ENCODE data around the gene MAPK6. TPM values are rescaled to one million over a fixed set of nuclear protein-coding genes. Genes with fewer than 3 reads are reported as not detected.
A peak's percentile ranks its signal among the peaks of the same experiment; 100 is the strongest.
"Not testable (repeated sequence)": the region's sequence is repeated elsewhere in the genome, so short reads cannot be mapped to it uniquely, and the experiment has no call there.

The MAPK6 gene
- total RNA-seq, 4 donors from 2014 or later: 30.3 to 69.4 (median 42.0) TPM

GRCh38 chr15:52095597-52096262, 76.7 kb downstream of the MAPK6 start:
- H3K36me3 ChIP-seq: no peaks in the 10 kb centered on the region
- H3K9me3 ChIP-seq: no peaks in the 10 kb centered on the region
- H3K4me1 ChIP-seq: peaks cover 0 to 45% (median 21%) of the 10 kb centered on the region in 4 donors
- DNase-seq: no peak
- H3K27ac ChIP-seq: peak overlapping the region; percentile 18 to 61 (median 54)
- H3K4me3 ChIP-seq: no peak overlapping the region
- in situ Hi-C loops (cut with MboI; ENCODE audit: low pct_ligation_motif_present in 1 of 4, low pct_unique_long_range_greater_than_20kb in 1 of 4, low sequenced_read_pairs in 3 of 4): no loop called here
- TF ChIP-seq CTCF (IDR thresholded peaks at IDR 0.05): no peak
- TF ChIP-seq POLR2A (IDR thresholded peaks at IDR 0.05): no peak
- TF ChIP-seq POLR2AphosphoS5 (IDR thresholded peaks at IDR 0.05): peak; percentile 38 to 84 (median 56)
- no peak for TF ChIP-seq EP300 (IDR thresholded peaks at IDR 0.05; ENCODE audit: low read depth)
- intact Hi-C loops (cut with DNase I; ENCODE audit: low total_unique reads): no loop called here
- H3K27me3 ChIP-seq: no peaks in the 10 kb centered on the region
- 17 to 46% methylated on average over 2 to 4 of the region's 4 CpGs for WGBS, 2 donors (ENCODE audit: low coverage in 1 of 2)

GRCh38 chr15:52096536-52096935, 77.5 kb downstream of the MAPK6 start:
- H3K36me3 ChIP-seq; H3K4me3 ChIP-seq; in situ Hi-C loops (cut with MboI; ENCODE audit: low pct_ligation_motif_present in 1 of 4, low pct_unique_long_range_greater_than_20kb in 1 of 4, low sequenced_read_pairs in 3 of 4); H3K27me3 ChIP-seq; intact Hi-C loops (cut with DNase I; ENCODE audit: low total_unique reads); H3K9me3 ChIP-seq: not testable (repeated sequence)
- peak; percentile 39 for DNase-seq
- 71 to 100% methylated on average over 1 to 9 of the region's 9 CpGs for WGBS, 2 donors (ENCODE audit: low coverage in 1 of 2)
- peaks cover 0 to 45% (median 23%) of the 10 kb centered on the region in 4 donors for H3K4me1 ChIP-seq
- H3K27ac ChIP-seq: peak overlapping the region in 1 of 4 donors; percentile 6

- intact Hi-C loops (cut with DNase I; ENCODE audit: low total_unique reads): no loop called here
- Histone ChIP-seq H3K9me3 (no peaks in the 10 kb centered on the region), H3K36me3 (no peaks in the 10 kb centered on the region), H3K4me1 (peaks cover 0 to 45% (median 23%) of the 10 kb centered on the region in 4 donors), H3K27me3 (no peaks in the 10 kb centered on the region), H3K4me3 (no peak overlapping the region), H3K27ac (no peak overlapping the region)
- DNase-seq: no peak
- TF ChIP-seq CTCF (IDR thresholded peaks at IDR 0.05) (no peak), EP300 (IDR thresholded peaks at IDR 0.05; ENCODE audit: low read depth) (no peak), POLR2A (IDR thresholded peaks at IDR 0.05) (no peak), POLR2AphosphoS5 (IDR thresholded peaks at IDR 0.05) (no peak)
- in situ Hi-C loops (cut with MboI; ENCODE audit: low pct_ligation_motif_present in 1 of 4, low pct_unique_long_range_greater_than_20kb in 1 of 4, low sequenced_read_pairs in 3 of 4): no loop called here
Observed at GRCh38 chr15:52097180-52097579, 78.2 kb downstream of the MAPK6 start.

- no peaks in the 10 kb centered on the region for H3K9me3 ChIP-seq
- intact Hi-C loops (cut with DNase I; ENCODE audit: low total_unique reads): no loop called here
Observed at GRCh38 chr15:52098323-52098722, 79.3 kb downstream of the MAPK6 start.

More at GRCh38 chr15:52098323-52098722, 79.3 kb downstream of the MAPK6 start:
- no peaks in the 10 kb centered on the region for H3K27me3 ChIP-seq
- no peaks in the 10 kb centered on the region for H3K36me3 ChIP-seq
- in situ Hi-C loops (cut with MboI; ENCODE audit: low pct_ligation_motif_present in 1 of 4, low pct_unique_long_range_greater_than_20kb in 1 of 4, low sequenced_read_pairs in 3 of 4): no loop called here
- no peak for DNase-seq
- H3K4me1 ChIP-seq: peaks cover 0 to 39% (median 19%) of the 10 kb centered on the region in 4 donors
- H3K27ac ChIP-seq: no peak overlapping the region
- no peak for TF ChIP-seq EP300 (IDR thresholded peaks at IDR 0.05; ENCODE audit: low read depth)
- TF ChIP-seq POLR2A (IDR thresholded peaks at IDR 0.05): no peak
- TF ChIP-seq CTCF (IDR thresholded peaks at IDR 0.05): no peak
- peak in 1 of 3 donors; percentile 11 for TF ChIP-seq POLR2AphosphoS5 (IDR thresholded peaks at IDR 0.05)
- no peak overlapping the region for H3K4me3 ChIP-seq
- 74 to 91% methylated on average over 2 of the region's 2 CpGs for WGBS, 2 donors (ENCODE audit: low coverage in 1 of 2)

Data from transverse colon (tissue), 4 donors.